A549 (cell line): ENCODE results near the gene ITPKB.

Experiments
- CEBPB ChIP-seq, 2 experiments: fragments of >200 bp in 1 of 2; sonication (Bioruptor Twin) in 1 of 2; formaldehyde crosslinking in 1 of 2; IDR thresholded peaks; 2 replicates each; pipeline ENCODE4 v1.6.1; 2012 to 2016
- CTCF ChIP-seq: fragments of >200 bp; sonication (Bioruptor Twin); formaldehyde crosslinking; IDR thresholded peaks from 3 replicates; pipeline ENCODE4 v1.5.1; 2016
- E2F6 ChIP-seq: IDR thresholded peaks from 2 replicates; pipeline ENCODE4 v1.6.1; 2012; ENCODE audit warnings: low read depth, borderline replicate concordance
- EP300 ChIP-seq, 2 experiments: fragments of >200 bp; sonication (Bioruptor Twin); formaldehyde crosslinking; IDR thresholded peaks; 2 replicates in 1 of 2; 3 replicates in 1 of 2; pipeline ENCODE4 v1.6.1; 2016 to 2017
- JUN ChIP-seq, 2 experiments: fragments of >200 bp; sonication (Bioruptor Twin); formaldehyde crosslinking; IDR thresholded peaks; 2 replicates in 1 of 2; 3 replicates in 1 of 2; pipeline ENCODE4 v1.6.1; 2016 to 2017
- KDM1A ChIP-seq: fragments of 200-600 bp; sonication (generic); IDR thresholded peaks from 2 replicates; pipeline ENCODE4 v1.6.1; 2016; ENCODE audit warnings: low read depth, mild to moderate bottlenecking
- KDM5A ChIP-seq: fragments of 200-600 bp; sonication (generic); IDR thresholded peaks from 2 replicates; pipeline ENCODE4 v1.6.1; 2016; ENCODE audit warnings: antibody characterized with exemption, mild to moderate bottlenecking
- MAFK ChIP-seq: fragments of 450-650 bp; IDR thresholded peaks from 2 replicates; pipeline ENCODE4 v1.6.1; 2014; ENCODE audit not compliant: partially characterized antibody
- POLR2A ChIP-seq: IDR thresholded peaks from 2 replicates; pipeline ENCODE4 v1.6.1; 2012; ENCODE audit warnings: mild to moderate bottlenecking, low read length
- POLR2AphosphoS2 ChIP-seq: conservative IDR thresholded peaks from 2 replicates; pipeline ENCODE4 v1.6.1; 2012; ENCODE audit warnings: low read length, improper control_type of control experiment, inconsistent platforms
- TF ChIP-seq, protein P1 (sequence below): IDR thresholded peaks from 2 replicates; pipeline ENCODE4 v1.6.1; 2012

DNA sequence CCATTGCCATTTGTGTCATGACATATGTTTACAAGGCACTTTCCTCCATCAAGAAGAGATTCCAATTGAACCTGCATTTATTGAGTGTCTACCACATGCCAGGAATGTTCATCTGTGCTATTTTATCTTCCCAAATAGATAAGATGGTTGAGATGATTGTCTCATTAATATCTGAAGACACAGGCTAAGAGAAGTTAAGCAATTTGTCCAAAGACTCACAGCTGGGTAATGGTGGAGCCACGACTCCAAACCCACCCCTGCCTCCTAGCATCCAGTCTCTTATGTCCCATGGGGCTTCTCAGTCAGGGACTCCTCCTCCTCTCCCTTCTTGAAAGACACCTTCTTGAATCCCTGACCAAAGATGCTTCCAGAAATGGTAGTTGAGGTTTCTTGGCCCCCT lies 122.4 kb downstream of the ITPKB start:
- TF ChIP-seq KDM1A (no peak), CEBPB (IDR thresholded peaks at IDR 0.05) (no peak), CTCF (no peak), EP300 (IDR thresholded peaks at IDR 0.05) (no peak), POLR2A (no peak), JUN (IDR thresholded peaks at IDR 0.05) (no peak), POLR2AphosphoS2 (no peak), MAFK (no peak), KDM5A (no peak), E2F6 (no peak)
- TF ChIP-seq, protein P1, sequence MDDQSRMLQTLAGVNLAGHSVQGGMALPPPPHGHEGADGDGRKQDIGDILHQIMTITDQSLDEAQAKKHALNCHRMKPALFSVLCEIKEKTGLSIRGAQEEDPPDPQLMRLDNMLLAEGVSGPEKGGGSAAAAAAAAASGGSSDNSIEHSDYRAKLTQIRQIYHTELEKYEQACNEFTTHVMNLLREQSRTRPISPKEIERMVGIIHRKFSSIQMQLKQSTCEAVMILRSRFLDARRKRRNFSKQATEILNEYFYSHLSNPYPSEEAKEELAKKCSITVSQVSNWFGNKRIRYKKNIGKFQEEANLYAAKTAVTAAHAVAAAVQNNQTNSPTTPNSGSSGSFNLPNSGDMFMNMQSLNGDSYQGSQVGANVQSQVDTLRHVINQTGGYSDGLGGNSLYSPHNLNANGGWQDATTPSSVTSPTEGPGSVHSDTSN = no peak
